Neural cell (in vitro differentiated cells): Measurements from ENCODE around the gene CRABP2. TPM values are rescaled to one million over a fixed set of nuclear protein-coding genes. Genes with fewer than 3 reads are reported as not detected.
A peak's percentile ranks its signal among the peaks of the same experiment; 100 is the strongest.

Experiments
- H2AFZ ChIP-seq: fragments of 200-600, 300-800 bp; sonication (generic), shearing (Covaris generic); 2 replicates; pipeline ENCODE4 v1.6.0; 2014; ENCODE audit warnings: low read depth, mild to moderate bottlenecking, antibody characterized with exemption, low read length, moderate library complexity
- H3F3A ChIP-seq: fragments of 200-600 bp; shearing (Covaris generic); 2 replicates; pipeline ENCODE4 v1.6.1; 2016; ENCODE audit warnings: mild to moderate bottlenecking, moderate library complexity, mixed read lengths, antibody characterized with exemption, low read length; ENCODE audit not compliant: insufficient read depth, poor library complexity, severe bottlenecking
- H3K27ac ChIP-seq: fragments of 200-600, 300-800 bp; sonication (generic), shearing (Covaris generic); 2 replicates; pipeline ENCODE4 v1.5.1; 2014; ENCODE audit warnings: mild to moderate bottlenecking, low read length, moderate library complexity
- H3K27me3 ChIP-seq: fragments of 300-800, 200-600 bp; sonication (generic), shearing (Covaris generic); 2 replicates; pipeline ENCODE4 v1.6.0; 2014; ENCODE audit warnings: mild to moderate bottlenecking, low read depth, low read length, moderate library complexity; ENCODE audit not compliant: insufficient read depth
- H3K36me3 ChIP-seq: fragments of 300-800, 200-600 bp; sonication (generic), shearing (Covaris generic); 2 replicates; pipeline ENCODE4 v1.5.1; 2014; ENCODE audit warnings: mild to moderate bottlenecking, antibody characterized with exemption, low read length, moderate library complexity; ENCODE audit not compliant: insufficient read depth
- H3K4me2 ChIP-seq: fragments of 300-800, 200-600 bp; sonication (generic), shearing (Covaris generic); 2 replicates; pipeline ENCODE4 v1.6.0; 2014; ENCODE audit warnings: mild to moderate bottlenecking, low read length
- H3K4me3 ChIP-seq: fragments of 300-800, 200-600 bp; sonication (generic), shearing (Covaris generic); 2 replicates; pipeline ENCODE4 v1.5.1; 2014; ENCODE audit warnings: mild to moderate bottlenecking, low read length, moderate library complexity
- H3K79me2 ChIP-seq: fragments of 200-600 bp; shearing (Covaris generic); replicated peaks from 2 replicates; pipeline ENCODE4 v1.6.0; 2014; ENCODE audit warnings: mild to moderate bottlenecking, low read length, moderate library complexity; ENCODE audit not compliant: insufficient read depth
- H3K9ac ChIP-seq: fragments of 300-800, 200-600 bp; sonication (generic), shearing (Covaris generic); 2 replicates; pipeline ENCODE4 v1.6.1; 2016; ENCODE audit warnings: mild to moderate bottlenecking, low read length, mixed read lengths
- H3K9me2 ChIP-seq: fragments of 200-600 bp; shearing (Covaris generic); 2 replicates; pipeline ENCODE4 v1.6.1; 2016; ENCODE audit warnings: mild to moderate bottlenecking, low read length, mixed read lengths; ENCODE audit not compliant: insufficient read depth
- H3K9me3 ChIP-seq: fragments of 200-600, 300-800 bp; sonication (generic), shearing (Covaris generic); 2 replicates; pipeline ENCODE4 v1.6.1; 2016; ENCODE audit warnings: mild to moderate bottlenecking, mixed run types, low read length, moderate library complexity, mixed read lengths
- H4K20me1 ChIP-seq: fragments of 200-600 bp; shearing (Covaris generic); 2 replicates; pipeline ENCODE4 v1.6.1; 2016; ENCODE audit warnings: mild to moderate bottlenecking, mixed run types; ENCODE audit not compliant: insufficient read depth
- CTCF ChIP-seq: fragments of 450-650 bp; IDR thresholded peaks from 2 replicates; pipeline ENCODE4 v1.5.1; 2014; ENCODE audit warnings: antibody characterized with exemption, mild to moderate bottlenecking, moderate library complexity; ENCODE audit not compliant: poor library complexity, severe bottlenecking
- EP300 ChIP-seq: fragments of 450-650 bp; conservative IDR thresholded peaks from 2 replicates; pipeline ENCODE4 v1.6.1; 2014; ENCODE audit warnings: antibody characterized with exemption, mild to moderate bottlenecking, moderate library complexity; ENCODE audit not compliant: poor library complexity, severe bottlenecking
- EZH2 ChIP-seq: fragments of 200-600, 300-800 bp; shearing (Covaris generic), sonication (generic); IDR thresholded peaks from 2 replicates; pipeline ENCODE4 v1.6.1; 2014; ENCODE audit warnings: antibody characterized with exemption, low read length, borderline replicate concordance, mild to moderate bottlenecking; ENCODE audit not compliant: insufficient read depth, poor library complexity, severe bottlenecking
- MXI1 ChIP-seq: fragments of 450-650 bp; conservative IDR thresholded peaks from 2 replicates; pipeline ENCODE4 v1.6.1; 2014; ENCODE audit warnings: antibody characterized with exemption, mild to moderate bottlenecking; ENCODE audit not compliant: poor library complexity, severe bottlenecking
- POLR2AphosphoS5 ChIP-seq: IDR thresholded peaks from 2 replicates; pipeline ENCODE4 v1.6.1; 2012
- RAD21 ChIP-seq: fragments of 450-650 bp; conservative IDR thresholded peaks from 2 replicates; pipeline ENCODE4 v1.6.1; 2014; ENCODE audit warnings: antibody characterized with exemption, mild to moderate bottlenecking, moderate library complexity
- SMC3 ChIP-seq: fragments of 450-650 bp; conservative IDR thresholded peaks from 2 replicates; pipeline ENCODE4 v1.6.1; 2014; ENCODE audit warnings: antibody characterized with exemption, mild to moderate bottlenecking, moderate library complexity; ENCODE audit not compliant: poor library complexity
- TAF1 ChIP-seq: IDR thresholded peaks from 2 replicates; pipeline ENCODE4 v1.6.1; 2012; ENCODE audit warnings: low read depth
- polyA plus RNA-seq: library from polyadenylated mRNA; depleted of rRNA; stranded (reverse); fragments of >200 nt; gene quantifications from 2 replicates; pipeline ENCODE4 v1.2.3, GENCODE V29; 2014
- TF ChIP-seq, protein P1 (sequence below): IDR thresholded peaks from 2 replicates; pipeline ENCODE4 v1.6.1; 2012; ENCODE audit warnings: borderline replicate concordance

The CRABP2 gene
- polyA plus RNA-seq, 1 donor from 2014 or later, result 7.7 TPM

- peaks cover 22% of the 10 kb centered on the region for H3K27me3 ChIP-seq
- no peaks in the 10 kb centered on the region for H4K20me1 ChIP-seq
- H2AFZ ChIP-seq, result no peak overlapping the region
- H3F3A ChIP-seq, result no peaks in the 10 kb centered on the region
- H3K36me3 ChIP-seq, result no peaks in the 10 kb centered on the region
- H3K9me3 ChIP-seq, result no peaks in the 10 kb centered on the region
- H3K79me2 ChIP-seq, result no peaks in the 10 kb centered on the region
- no peaks in the 10 kb centered on the region for H3K9me2 ChIP-seq
- H3K27ac ChIP-seq, result no peak overlapping the region
- no peak overlapping the region for H3K4me2 ChIP-seq
- H3K4me3 ChIP-seq, result no peak overlapping the region
- no peak overlapping the region for H3K9ac ChIP-seq
- TF ChIP-seq TAF1 (no peak), CTCF (peak; percentile 97), MXI1 (no peak), EZH2 (no peak), SMC3 (peak; percentile 82), RAD21 (peak; percentile 75), EP300 (no peak), POLR2AphosphoS5 (peak; percentile 11)
- TF ChIP-seq, protein P1, sequence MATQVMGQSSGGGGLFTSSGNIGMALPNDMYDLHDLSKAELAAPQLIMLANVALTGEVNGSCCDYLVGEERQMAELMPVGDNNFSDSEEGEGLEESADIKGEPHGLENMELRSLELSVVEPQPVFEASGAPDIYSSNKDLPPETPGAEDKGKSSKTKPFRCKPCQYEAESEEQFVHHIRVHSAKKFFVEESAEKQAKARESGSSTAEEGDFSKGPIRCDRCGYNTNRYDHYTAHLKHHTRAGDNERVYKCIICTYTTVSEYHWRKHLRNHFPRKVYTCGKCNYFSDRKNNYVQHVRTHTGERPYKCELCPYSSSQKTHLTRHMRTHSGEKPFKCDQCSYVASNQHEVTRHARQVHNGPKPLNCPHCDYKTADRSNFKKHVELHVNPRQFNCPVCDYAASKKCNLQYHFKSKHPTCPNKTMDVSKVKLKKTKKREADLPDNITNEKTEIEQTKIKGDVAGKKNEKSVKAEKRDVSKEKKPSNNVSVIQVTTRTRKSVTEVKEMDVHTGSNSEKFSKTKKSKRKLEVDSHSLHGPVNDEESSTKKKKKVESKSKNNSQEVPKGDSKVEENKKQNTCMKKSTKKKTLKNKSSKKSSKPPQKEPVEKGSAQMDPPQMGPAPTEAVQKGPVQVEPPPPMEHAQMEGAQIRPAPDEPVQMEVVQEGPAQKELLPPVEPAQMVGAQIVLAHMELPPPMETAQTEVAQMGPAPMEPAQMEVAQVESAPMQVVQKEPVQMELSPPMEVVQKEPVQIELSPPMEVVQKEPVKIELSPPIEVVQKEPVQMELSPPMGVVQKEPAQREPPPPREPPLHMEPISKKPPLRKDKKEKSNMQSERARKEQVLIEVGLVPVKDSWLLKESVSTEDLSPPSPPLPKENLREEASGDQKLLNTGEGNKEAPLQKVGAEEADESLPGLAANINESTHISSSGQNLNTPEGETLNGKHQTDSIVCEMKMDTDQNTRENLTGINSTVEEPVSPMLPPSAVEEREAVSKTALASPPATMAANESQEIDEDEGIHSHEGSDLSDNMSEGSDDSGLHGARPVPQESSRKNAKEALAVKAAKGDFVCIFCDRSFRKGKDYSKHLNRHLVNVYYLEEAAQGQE, result no peak
Measured at GRCh38 chr1:156659988-156660751, 45.2 kb downstream of the CRABP2 start.

- no peaks in the 10 kb centered on the region for H4K20me1 ChIP-seq
- no peak overlapping the region for H3K27ac ChIP-seq
- no peaks in the 10 kb centered on the region for H3K36me3 ChIP-seq
- H3K79me2 ChIP-seq, result no peaks in the 10 kb centered on the region
- no peaks in the 10 kb centered on the region for H3K9me2 ChIP-seq
- no peak overlapping the region for H2AFZ ChIP-seq
- H3K4me3 ChIP-seq, result no peak overlapping the region
- peaks cover 27% of the 10 kb centered on the region for H3K27me3 ChIP-seq
- H3F3A ChIP-seq, result no peaks in the 10 kb centered on the region
- H3K4me2 ChIP-seq, result no peak overlapping the region
- no peaks in the 10 kb centered on the region for H3K9me3 ChIP-seq
- no peak overlapping the region for H3K9ac ChIP-seq
- TF ChIP-seq SMC3 (no peak), CTCF (no peak), TAF1 (no peak), EP300 (no peak), EZH2 (no peak), MXI1 (no peak), RAD21 (no peak), POLR2AphosphoS5 (no peak)
- TF ChIP-seq, protein P1, result no peak
Measured at GRCh38 chr1:156659661-156659987, 45.8 kb downstream of the CRABP2 start.
